ENCODE data around the gene LIN37. TPM values are rescaled to one million over a fixed set of nuclear protein-coding genes. Genes with fewer than 3 reads are reported as not detected.

Gene LIN37
- total and polyA plus RNA-seq, 4 donors, result 4.4 to 16.2 (median 13.8) TPM

DNA sequence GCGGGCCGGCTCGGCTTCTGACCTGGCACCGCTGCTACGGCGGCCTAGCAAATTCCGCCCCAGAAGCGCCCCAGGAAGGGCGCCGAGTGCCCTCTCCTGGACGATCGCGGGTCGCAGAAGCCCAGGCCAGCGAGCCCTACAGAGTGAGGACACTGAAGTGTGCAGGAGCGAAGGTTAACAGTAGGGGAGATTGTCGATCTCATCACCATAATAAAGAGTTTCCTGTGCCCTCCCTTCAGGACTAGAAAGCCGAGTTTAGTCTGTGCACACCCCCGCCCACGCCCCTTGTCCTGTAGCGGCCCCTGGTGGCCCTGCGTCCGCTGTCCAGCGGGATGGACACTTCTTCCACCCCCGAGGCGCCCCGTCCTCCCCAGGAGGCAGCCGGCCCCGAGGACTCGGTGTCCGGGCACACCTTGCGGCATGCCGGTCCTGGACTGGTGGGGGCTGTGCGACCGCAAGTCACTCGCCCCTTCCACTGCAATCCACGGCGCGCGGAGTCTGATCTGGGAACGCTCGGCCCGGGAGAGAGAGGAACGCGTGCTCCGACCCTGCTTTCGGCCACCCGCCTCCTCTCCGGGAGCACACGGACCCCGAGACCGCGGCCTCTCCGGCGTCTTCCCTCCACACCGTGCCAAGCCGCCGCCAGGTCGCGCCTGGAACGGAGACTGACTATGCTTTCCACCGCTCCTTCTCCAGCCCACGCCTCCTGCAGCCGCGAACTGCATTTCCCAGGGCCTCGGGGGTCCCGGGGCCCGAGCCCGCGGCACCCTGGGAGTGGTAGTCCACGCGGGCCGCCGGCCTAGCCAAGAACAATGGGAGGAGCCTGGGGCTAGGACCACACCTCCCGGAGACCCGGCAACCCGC is 31.3 kb upstream of the LIN37 start:
- Histone ChIP-seq H3K27me3 (ENCODE audit: control insufficient read depth in 3 of 3, insufficient read depth in 3 of 3, low read length in 2 of 3) (no peaks in the 10 kb centered on the region), H3K4me3 (peak overlapping the region; percentile 70), H3K36me3 (ENCODE audit: control insufficient read depth in 4 of 4, insufficient read depth in 4 of 4, low read length in 4 of 4) (peaks cover 0 to 16% (median 6%) of the 10 kb centered on the region in 4 donors), H3K27ac (ENCODE audit: low read depth in 1 of 2, low read length in 1 of 2) (peak overlapping the region; percentile 67 to 91), H3K9me3 (ENCODE audit: control insufficient read depth in 4 of 4, insufficient read depth in 3 of 4, low read length in 3 of 4) (peaks cover 0 to 1% (median 0%) of the 10 kb centered on the region in 4 donors), H3K9ac (ENCODE audit: insufficient read depth in 1 of 2, low read length in 2 of 2) (no peak overlapping the region), H3K4me1 (ENCODE audit: control insufficient read depth in 5 of 5, insufficient read depth in 5 of 5, low read length in 5 of 5) (peaks cover 0 to 23% (median 15%) of the 10 kb centered on the region in 5 donors)
- DNase-seq, result peak; percentile 86 to 98 (median 96)
- WGBS, 2 donors, result 0% methylated on average over 71 to 77 of the region's 77 CpGs
- TF ChIP-seq, protein P1, sequence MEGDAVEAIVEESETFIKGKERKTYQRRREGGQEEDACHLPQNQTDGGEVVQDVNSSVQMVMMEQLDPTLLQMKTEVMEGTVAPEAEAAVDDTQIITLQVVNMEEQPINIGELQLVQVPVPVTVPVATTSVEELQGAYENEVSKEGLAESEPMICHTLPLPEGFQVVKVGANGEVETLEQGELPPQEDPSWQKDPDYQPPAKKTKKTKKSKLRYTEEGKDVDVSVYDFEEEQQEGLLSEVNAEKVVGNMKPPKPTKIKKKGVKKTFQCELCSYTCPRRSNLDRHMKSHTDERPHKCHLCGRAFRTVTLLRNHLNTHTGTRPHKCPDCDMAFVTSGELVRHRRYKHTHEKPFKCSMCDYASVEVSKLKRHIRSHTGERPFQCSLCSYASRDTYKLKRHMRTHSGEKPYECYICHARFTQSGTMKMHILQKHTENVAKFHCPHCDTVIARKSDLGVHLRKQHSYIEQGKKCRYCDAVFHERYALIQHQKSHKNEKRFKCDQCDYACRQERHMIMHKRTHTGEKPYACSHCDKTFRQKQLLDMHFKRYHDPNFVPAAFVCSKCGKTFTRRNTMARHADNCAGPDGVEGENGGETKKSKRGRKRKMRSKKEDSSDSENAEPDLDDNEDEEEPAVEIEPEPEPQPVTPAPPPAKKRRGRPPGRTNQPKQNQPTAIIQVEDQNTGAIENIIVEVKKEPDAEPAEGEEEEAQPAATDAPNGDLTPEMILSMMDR (IDR thresholded peaks at IDR 0.05; ENCODE audit: control extremely low read depth, extremely low read depth), result peak; percentile 60
- ATAC-seq (ENCODE audit: insufficient read depth, low FRiP score), result peak; percentile 91

DNA sequence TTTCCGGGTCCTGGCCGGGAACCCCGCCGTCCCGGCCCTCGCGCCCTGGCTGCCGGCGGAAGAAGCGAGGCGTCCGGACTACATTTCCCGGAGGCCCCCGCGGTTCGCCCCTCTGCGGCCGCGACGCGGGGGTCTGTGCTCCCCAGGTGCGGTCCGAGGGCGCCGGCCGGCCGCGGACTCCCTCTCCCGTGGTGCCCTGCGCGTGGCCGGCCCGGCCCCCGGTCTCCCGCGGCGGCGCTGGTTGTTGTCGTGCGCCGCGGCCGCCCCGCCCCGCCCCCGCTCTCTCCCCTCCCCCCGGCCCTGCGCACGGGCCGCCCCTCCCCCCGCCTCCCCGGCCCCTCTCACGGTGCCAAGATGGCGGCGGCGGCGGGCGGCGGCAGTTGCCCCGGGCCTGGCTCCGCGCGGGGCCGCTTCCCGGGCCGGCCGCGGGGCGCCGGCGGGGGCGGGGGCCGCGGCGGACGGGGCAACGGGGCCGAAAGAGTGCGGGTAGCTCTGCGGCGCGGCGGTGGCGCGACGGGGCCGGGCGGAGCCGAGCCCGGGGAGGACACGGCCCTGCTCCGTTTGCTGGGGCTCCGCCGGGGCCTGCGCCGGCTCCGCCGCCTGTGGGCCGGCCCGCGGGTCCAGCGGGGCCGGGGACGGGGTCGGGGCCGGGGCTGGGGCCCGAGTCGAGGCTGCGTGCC is 30.6 kb upstream of the LIN37 start, which contains the start of gene KMT2B:
Gene KMT2B (plus strand): TSS at position 339 of the 680 bp plus-strand sequence. CDS start 16 bp downstream, at position 355.
- Histone ChIP-seq H3K36me3 (ENCODE audit: control insufficient read depth in 4 of 4, insufficient read depth in 4 of 4, low read length in 4 of 4) (peaks cover 0 to 24% (median 10%) of the 10 kb centered on the region in 4 donors), H3K4me3 (peak within 1 kb of the TSS; percentile 83), H3K27me3 (ENCODE audit: control insufficient read depth in 3 of 3, insufficient read depth in 3 of 3, low read length in 2 of 3) (no peaks in the 10 kb centered on the region), H3K27ac (ENCODE audit: low read depth in 1 of 2, low read length in 1 of 2) (peak within 1 kb of the TSS; percentile 77 to 91), H3K9me3 (ENCODE audit: control insufficient read depth in 4 of 4, insufficient read depth in 3 of 4, low read length in 3 of 4) (peaks cover 0 to 1% (median 0%) of the 10 kb centered on the region in 4 donors), H3K9ac (ENCODE audit: insufficient read depth in 1 of 2, low read length in 2 of 2) (peak within 1 kb of the TSS; percentile 67 to 68), H3K4me1 (ENCODE audit: control insufficient read depth in 5 of 5, insufficient read depth in 5 of 5, low read length in 5 of 5) (peaks cover 0 to 23% (median 15%) of the 10 kb centered on the region in 5 donors)
- DNase-seq (peak in 1 of 3 donors; percentile 97), ATAC-seq (ENCODE audit: insufficient read depth, low FRiP score) (peak; percentile 49)
- WGBS, 2 donors, result 1% methylated on average over 59 to 105 of the region's 109 CpGs
- TF ChIP-seq, protein P1 (IDR thresholded peaks at IDR 0.05; ENCODE audit: control extremely low read depth, extremely low read depth), result no peak

DNA sequence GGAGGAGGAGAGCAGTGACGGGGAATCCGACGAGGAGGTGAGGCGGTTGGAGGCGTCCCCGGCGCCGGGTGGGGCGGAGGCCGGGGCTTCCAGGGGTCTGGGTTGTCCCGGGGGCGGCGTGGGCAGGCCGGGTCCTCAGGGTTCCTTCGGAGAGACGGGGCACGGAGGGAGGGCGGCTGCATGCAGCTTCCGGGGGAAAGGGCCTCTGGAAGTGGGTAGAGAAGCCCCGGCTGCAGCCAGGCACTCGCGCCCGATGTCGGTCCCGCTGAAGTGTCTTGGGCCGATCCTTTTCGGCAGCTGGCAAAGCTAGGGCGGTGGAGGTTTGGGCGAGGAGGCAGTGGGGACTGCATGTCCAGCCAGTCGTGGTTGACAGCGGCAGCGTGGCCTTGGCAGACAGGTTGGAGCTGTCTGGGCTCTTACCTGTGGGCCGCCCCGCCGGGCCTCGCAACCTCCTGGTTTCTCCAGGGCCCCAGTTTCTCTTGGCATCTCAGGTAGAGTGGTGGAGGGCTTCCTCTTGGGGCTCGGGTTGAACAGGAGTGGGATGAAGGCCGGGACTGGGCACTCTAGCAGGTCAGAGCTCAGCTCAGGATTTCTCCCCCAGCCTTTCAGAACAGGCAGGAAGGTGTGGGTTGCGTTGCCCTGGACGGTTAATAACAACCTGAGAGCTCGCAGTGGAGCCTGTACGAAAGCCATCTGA is 29.9 kb upstream of the LIN37 start:
- peaks cover 0 to 23% (median 15%) of the 10 kb centered on the region in 5 donors for H3K4me1 ChIP-seq (ENCODE audit: control insufficient read depth in 5 of 5, insufficient read depth in 5 of 5, low read length in 5 of 5)
- DNase-seq, result peak in 2 of 3 donors; percentile 18 to 22

More for the DNA sequence above, 29.9 kb upstream of the LIN37 start:
- Histone ChIP-seq H3K27me3 (ENCODE audit: control insufficient read depth in 3 of 3, insufficient read depth in 3 of 3, low read length in 2 of 3) (no peaks in the 10 kb centered on the region), H3K4me3 (peak overlapping the region; percentile 83), H3K27ac (ENCODE audit: low read depth in 1 of 2, low read length in 1 of 2) (peak overlapping the region; percentile 68 to 77), H3K9me3 (ENCODE audit: control insufficient read depth in 4 of 4, insufficient read depth in 3 of 4, low read length in 3 of 4) (peaks cover 0 to 1% (median 0%) of the 10 kb centered on the region in 4 donors), H3K9ac (ENCODE audit: insufficient read depth in 1 of 2, low read length in 2 of 2) (peak overlapping the region; percentile 67 to 68), H3K36me3 (ENCODE audit: control insufficient read depth in 4 of 4, insufficient read depth in 4 of 4, low read length in 4 of 4) (peaks cover under 1 to 31% (median 15%) of the 10 kb centered on the region in 4 donors)
- TF ChIP-seq, protein P1 (IDR thresholded peaks at IDR 0.05; ENCODE audit: control extremely low read depth, extremely low read depth), result no peak
- WGBS, 2 donors, result 1% methylated on average over 42 of the region's 42 CpGs
- ATAC-seq (ENCODE audit: insufficient read depth, low FRiP score), result no peak

Data from lung (tissue), 12 donors.